H9 (cell line): ENCODE measurements around the gene CEP85L. TPM values are rescaled to one million over a fixed set of nuclear protein-coding genes. Genes with fewer than 3 reads are reported as not detected.

ENCODE experiments used
- DNase-seq: peaks from one replicate; pipeline ENCODE4 v3.0.0-alpha.2; 2017
- H2AFZ ChIP-seq: one replicate; pipeline ENCODE4 v1.6.1; 2013; ENCODE audit warnings: mild to moderate bottlenecking, low read length, control low read depth, moderate library complexity
- H2AK5ac ChIP-seq: 2 replicates; pipeline ENCODE4 v1.6.1; 2013; ENCODE audit warnings: low read length, control low read depth, mixed read lengths; ENCODE audit not compliant: insufficient read length
- H2BK120ac ChIP-seq: one replicate; pipeline ENCODE4 v1.6.1; 2013; ENCODE audit warnings: low read depth, mild to moderate bottlenecking, low read length, control low read depth, inconsistent platforms; ENCODE audit not compliant: poor library complexity, severe bottlenecking
- H2BK12ac ChIP-seq: 2 replicates; pipeline ENCODE4 v1.6.1; 2013; ENCODE audit warnings: low read length, control low read depth, mixed read lengths, low read depth; ENCODE audit not compliant: insufficient read length
- H2BK15ac ChIP-seq: 2 replicates; pipeline ENCODE4 v1.6.1; 2013; ENCODE audit warnings: low read depth, low read length, control low read depth
- H2BK20ac ChIP-seq: one replicate; pipeline ENCODE4 v1.6.1; 2013; ENCODE audit warnings: low read depth, mild to moderate bottlenecking, low read length, control low read depth, inconsistent platforms; ENCODE audit not compliant: poor library complexity, severe bottlenecking
- H2BK5ac ChIP-seq: 2 replicates; pipeline ENCODE4 v1.6.1; 2013; ENCODE audit warnings: low read length, control low read depth, mixed read lengths; ENCODE audit not compliant: insufficient read length
- H3K14ac ChIP-seq: 2 replicates; pipeline ENCODE4 v1.6.1; 2013; ENCODE audit warnings: low read length, control low read depth; ENCODE audit not compliant: insufficient read depth
- H3K18ac ChIP-seq: 2 replicates; pipeline ENCODE4 v1.6.1; 2013; ENCODE audit warnings: low read depth, mild to moderate bottlenecking, mixed read lengths, low read length, control low read depth; ENCODE audit not compliant: insufficient read length
- H3K23ac ChIP-seq: 2 replicates; pipeline ENCODE4 v1.6.1; 2013; ENCODE audit warnings: low read length, control low read depth, mixed read lengths, low read depth; ENCODE audit not compliant: insufficient read length
- H3K23me2 ChIP-seq: 2 replicates; pipeline ENCODE4 v1.6.1; 2013; ENCODE audit warnings: low read depth, mild to moderate bottlenecking, mixed read lengths, low read length, control low read depth; ENCODE audit not compliant: insufficient read length, poor library complexity, severe bottlenecking
- H3K27ac ChIP-seq: 2 replicates; pipeline ENCODE4 v1.5.1; 2013; ENCODE audit warnings: low read length, control low read depth, mixed read lengths, low read depth; ENCODE audit not compliant: insufficient read length
- H3K27me3 ChIP-seq: 2 replicates; pipeline ENCODE4 v1.6.1; 2013; ENCODE audit warnings: low read length, control low read depth, inconsistent platforms; ENCODE audit not compliant: insufficient read depth
- H3K4ac ChIP-seq: 2 replicates; pipeline ENCODE4 v1.6.1; 2013; ENCODE audit warnings: low read depth, mild to moderate bottlenecking, control low read depth, inconsistent platforms, low read length, moderate library complexity
- H3K4me1 ChIP-seq: 2 replicates; pipeline ENCODE4 v1.6.1; 2013; ENCODE audit warnings: low read length, control low read depth, inconsistent platforms; ENCODE audit not compliant: insufficient read depth
- H3K4me2 ChIP-seq: 2 replicates; pipeline ENCODE4 v1.6.1; 2013; ENCODE audit warnings: low read length, control low read depth, mixed read lengths; ENCODE audit not compliant: insufficient read length, insufficient read depth
- H3K56ac ChIP-seq: 2 replicates; pipeline ENCODE4 v1.6.1; 2013; ENCODE audit warnings: low read depth, mild to moderate bottlenecking, mixed read lengths, low read length, control low read depth; ENCODE audit not compliant: insufficient read length
- H3K79me1 ChIP-seq: 2 replicates; pipeline ENCODE4 v1.6.1; 2013; ENCODE audit warnings: low read depth, mild to moderate bottlenecking, moderate library complexity, low read length, control low read depth, inconsistent platforms; ENCODE audit not compliant: insufficient read depth, poor library complexity, severe bottlenecking
- H3K79me2 ChIP-seq: 2 replicates; pipeline ENCODE4 v1.6.1; 2013; ENCODE audit warnings: low read length, control low read depth, inconsistent platforms; ENCODE audit not compliant: insufficient read depth
- H3K9ac ChIP-seq: 2 replicates; pipeline ENCODE4 v1.6.1; 2013; ENCODE audit warnings: low read length, control low read depth, mixed read lengths; ENCODE audit not compliant: insufficient read length; ENCODE audit errors: extremely low read depth
- H3K9me3 ChIP-seq: one replicate; pipeline ENCODE4 v1.6.1; 2013; ENCODE audit warnings: low read depth, low read length, inconsistent platforms; ENCODE audit not compliant: control insufficient read depth
- H3T11ph ChIP-seq: one replicate; pipeline ENCODE4 v1.6.1; 2013; ENCODE audit warnings: mild to moderate bottlenecking, low read length, control low read depth, inconsistent platforms
- H4K20me1 ChIP-seq: one replicate; pipeline ENCODE4 v1.6.1; 2013; ENCODE audit not compliant: control insufficient read depth, insufficient read length, insufficient read depth
- H4K5ac ChIP-seq: 2 replicates; pipeline ENCODE4 v1.6.1; 2013; ENCODE audit warnings: low read depth, mild to moderate bottlenecking, mixed read lengths, low read length, control low read depth; ENCODE audit not compliant: insufficient read length
- H4K8ac ChIP-seq: replicated peaks from 2 replicates; pipeline ENCODE4 v1.6.1; 2013; ENCODE audit warnings: low read length, control low read depth, mixed read lengths, low read depth; ENCODE audit not compliant: insufficient read length
- H4K91ac ChIP-seq: 2 replicates; pipeline ENCODE4 v1.6.1; 2013; ENCODE audit warnings: low read depth, mild to moderate bottlenecking, moderate library complexity, mixed read lengths, low read length, control low read depth; ENCODE audit not compliant: insufficient read length
- H3K27ac Mint-ChIP-seq, 3 experiments: 2 replicates in 2 of 3; 3 replicates in 1 of 3; pipeline ENCODE4 v1.8.0; 2020 to 2021; ENCODE audit warnings: mixed read lengths in 3 of 3, mild to moderate bottlenecking in 1 of 3, moderate library complexity in 1 of 3
- H3K27me3 Mint-ChIP-seq: 2 replicates; pipeline ENCODE4 v1.8.0; 2021; ENCODE audit warnings: low read depth, mild to moderate bottlenecking, moderate library complexity, mixed read lengths
- H3K36me3 Mint-ChIP-seq, 3 experiments: 2 replicates in 2 of 3; 3 replicates in 1 of 3; pipeline ENCODE4 v1.8.0; 2020 to 2021; ENCODE audit warnings: low read depth in 3 of 3, mixed read lengths in 3 of 3; ENCODE audit not compliant: insufficient read depth in 1 of 3
- H3K4me1 Mint-ChIP-seq, 2 experiments: 2 replicates each; pipeline ENCODE4 v1.8.0; 2020; ENCODE audit warnings: mixed read lengths in 2 of 2
- H3K4me3 Mint-ChIP-seq, 2 experiments: 2 replicates in 1 of 2; 3 replicates in 1 of 2; pipeline ENCODE4 v1.8.0; 2020 to 2021; ENCODE audit warnings: mild to moderate bottlenecking in 2 of 2, mixed read lengths in 2 of 2, moderate library complexity in 1 of 2
- H3K9me3 Mint-ChIP-seq, 2 experiments: 2 replicates in 1 of 2; 3 replicates in 1 of 2; pipeline ENCODE4 v1.8.0; 2020; ENCODE audit warnings: mild to moderate bottlenecking in 2 of 2, mixed read lengths in 2 of 2, moderate library complexity in 1 of 2
- CTCF ChIP-seq: fragments of 200-600 bp; sonication (generic); conservative IDR thresholded peaks from 3 replicates; pipeline ENCODE4 v1.8.0; 2021; ENCODE audit warnings: antibody characterized with exemption, mild to moderate bottlenecking
- WGBS: extraction: QIAGEN DNeasy Blood & Tissue Kit; methylation state at CpG from one replicate; pipeline ENCODE4 v1.1.7; 2013; ENCODE audit warnings: missing lambda C conversion rate, low lambda C conversion rate, mixed read lengths; ENCODE audit not compliant: insufficient read length; ENCODE audit errors: extremely low coverage; 5-methylcytosine and 5-hydroxymethylcytosine counted together
- total RNA-seq: library from RNA; stranded (reverse); gene quantifications from 2 replicates; pipeline ENCODE4 v1.2.1, GENCODE V29; 2021

CEP85L gene
- total RNA-seq, 1 experiment from 2014 or later = 3.8 TPM

- peaks cover 6 to 8% of the 10 kb centered on the region in 2 experiments for H3K4me1 Mint-ChIP-seq
- no peak overlapping the region for H3K4ac ChIP-seq
- no peak overlapping the region for H2BK120ac ChIP-seq
- H3K23me2 ChIP-seq = peaks cover 3% of the 10 kb centered on the region
- no peaks in the 10 kb centered on the region for H3K27me3 Mint-ChIP-seq
- no peak for TF ChIP-seq CTCF
- H2AFZ ChIP-seq = no peak overlapping the region
- H3K18ac ChIP-seq = no peak overlapping the region
- no peaks in the 10 kb centered on the region for H3K79me2 ChIP-seq
- no peak overlapping the region for H2BK20ac ChIP-seq
- H3K79me1 ChIP-seq = no peaks in the 10 kb centered on the region
- H3K56ac ChIP-seq = no peak overlapping the region
- H3K9me3 ChIP-seq = no peaks in the 10 kb centered on the region
- no peak overlapping the region for H3K4me3 Mint-ChIP-seq
- H3K4me1 ChIP-seq = no peaks in the 10 kb centered on the region
- H3K36me3 Mint-ChIP-seq = no peaks in the 10 kb centered on the region
- no CpG with 5 or more reads among the region's 3 CpGs for WGBS
- H3K14ac ChIP-seq = no peak overlapping the region
- no peak overlapping the region for H4K5ac ChIP-seq
- no peak overlapping the region for H3K9ac ChIP-seq
- H4K8ac ChIP-seq = no peak overlapping the region
- H4K91ac ChIP-seq = no peak overlapping the region
- no peak overlapping the region for H3K23ac ChIP-seq
- H3K27ac Mint-ChIP-seq = no peak overlapping the region; a peak in 1 of 7 replicates
- H2BK5ac ChIP-seq = no peak overlapping the region
- H3K4me2 ChIP-seq = no peak overlapping the region
- no peaks in the 10 kb centered on the region for H3K27me3 ChIP-seq
- no peak overlapping the region for H3K27ac ChIP-seq
- no peak overlapping the region for H2BK15ac ChIP-seq
- no peak for DNase-seq
- no peak overlapping the region for H2BK12ac ChIP-seq
- H3T11ph ChIP-seq = no peak overlapping the region
- H3K9me3 Mint-ChIP-seq = no peaks in the 10 kb centered on the region
- H4K20me1 ChIP-seq = no peaks in the 10 kb centered on the region
- no peak overlapping the region for H2AK5ac ChIP-seq
Measured at GRCh38 chr6:118656847-118657451, 5.6 kb upstream of the CEP85L start.
